8988T (cell line): ENCODE measurements around the gene FAM25G.

ENCODE experiments used
- DNase-seq: peaks from one replicate; pipeline ENCODE4 v3.0.0; 2011

The FAM25G gene

GRCh38 chr10:47445720-47446119 is 45.8 kb downstream of the FAM25G start:
- no peak for DNase-seq

- DNase-seq, result no peak
These were observed 47.5 kb downstream of the FAM25G start for GRCh38 chr10:47444047-47444446.

GRCh38 chr10:47443145-47443544 is 48.4 kb downstream of the FAM25G start:
- no peak for DNase-seq

- no peak for DNase-seq
These were observed 49.1 kb downstream of the FAM25G start for GRCh38 chr10:47442351-47442750.

- no peak for DNase-seq
These were observed 49.6 kb downstream of the FAM25G start for GRCh38 chr10:47441938-47442337.

- DNase-seq, result no peak
These were observed 51.3 kb downstream of the FAM25G start for GRCh38 chr10:47440207-47440606.

GRCh38 chr10:47438857-47439474 is 52.5 kb downstream of the FAM25G start:
- DNase-seq, result no peak
